ENCODE results near the gene XXYLT1. TPM values are rescaled to one million over a fixed set of nuclear protein-coding genes. Genes with fewer than 3 reads are reported as not detected.

XXYLT1 gene
- total and polyA plus RNA-seq, 2 of the 8 experiments (the other 6 are each of a cell fraction or from before 2014, with no cell fraction given): 18.9 to 23.8 TPM

DNA sequence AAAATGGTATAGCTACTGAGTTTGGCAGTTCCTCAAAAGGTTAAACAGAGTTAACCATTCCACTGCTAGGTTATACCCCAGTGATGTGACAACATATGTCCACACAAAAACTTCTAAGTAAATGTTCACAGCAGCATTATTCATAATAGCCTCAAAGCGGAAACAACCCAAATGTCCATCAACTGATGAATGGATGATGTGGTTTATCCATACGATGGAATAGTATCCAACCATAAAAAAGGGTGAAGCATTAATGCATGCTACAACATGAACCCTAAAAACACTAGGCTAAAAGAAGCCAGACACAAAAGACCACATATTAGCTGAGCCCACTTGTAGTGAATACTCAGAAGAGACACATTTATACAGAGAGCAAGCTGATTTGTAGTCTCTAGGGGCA lies 9.0 kb downstream of the XXYLT1 start (continued):
- no peak for TF ChIP-seq TCF12 (IDR thresholded peaks at IDR 0.05; ENCODE audit: low read depth, low read length)
